GM12878 (cell line): ENCODE results near the gene MTERF1. TPM values are rescaled to one million over a fixed set of nuclear protein-coding genes. Genes with fewer than 3 reads are reported as not detected.

Experiments used
- ATAC-seq: fragments of 200-7000 bp; cut with Tn5 transposase; 3 replicates; pipeline ENCODE4 v1.9.1; 2020; ENCODE audit warnings: mild to moderate bottlenecking, moderate library complexity
- BruUV-seq: library from RNA; stranded (reverse); fragments of 400-500 nt; replicated peaks from 2 replicates; lab custom pipeline; 2021; lab: Mats Ljungman, UMichigan
- CTCF ChIA-PET: fragments of 300-600 bp; sonication (Branson Sonifier 250); formaldehyde crosslinking; extraction: SDS; loops from one replicate; lab custom pipeline; 2021; ENCODE audit warnings: inconsistent platforms; lab: Yijun Ruan, JAX
- POLR2A ChIA-PET: fragments of 350-600 bp; formaldehyde crosslinking; extraction: SDS; loops from one replicate; lab custom pipeline; 2021; ENCODE audit warnings: inconsistent platforms; lab: Charles Lee
- RAD21 ChIA-PET: fragments of 300-600 bp; sonication (Branson Sonifier 250); formaldehyde crosslinking; loops from one replicate; lab custom pipeline; 2023; ENCODE audit warnings: antibody characterized with exemption; ENCODE audit not compliant: unreplicated experiment; lab: Charles Lee
- SMC1A ChIA-PET: fragments of 300-600 bp; sonication (Branson Sonifier 250); formaldehyde crosslinking; loops from one replicate; lab custom pipeline; 2023; ENCODE audit not compliant: unreplicated experiment, uncharacterized antibody; lab: Charles Lee
- DNase-seq: peaks from one replicate; pipeline ENCODE4 v3.0.0-alpha.2; 2011; ENCODE audit warnings: low read depth, low spot score
- FAIRE-seq: peaks from 3 replicates; lab custom pipeline; 2011; peaks lifted over from hg19 to GRCh38; lab: Jason Lieb, UNC
- H2AFZ ChIP-seq: 2 replicates; pipeline ENCODE4 v1.6.0; 2011; ENCODE audit warnings: low read depth, low read length, control low read depth; ENCODE audit not compliant: control insufficient read depth
- H3K27ac ChIP-seq: 2 replicates; pipeline ENCODE4 v1.5.1; 2011; ENCODE audit warnings: control low read depth; ENCODE audit not compliant: control insufficient read depth, insufficient read depth
- H3K27me3 ChIP-seq, 2 experiments: replicated peaks in 1 of 2; 2 replicates each; pipeline versions ENCODE4 v1.6.0 to v1.6.1; 2011; ENCODE audit warnings: low read length in 1 of 2; ENCODE audit not compliant: control insufficient read depth in 2 of 2, insufficient read depth in 2 of 2
- H3K36me3 ChIP-seq, 2 experiments: 2 replicates each; pipeline ENCODE4 v1.5.1; 2011; ENCODE audit warnings: low read length in 1 of 2; ENCODE audit not compliant: control insufficient read depth in 2 of 2, insufficient read depth in 2 of 2
- H3K4me1 ChIP-seq: 2 replicates; pipeline ENCODE4 v1.6.1; 2011; ENCODE audit warnings: mild to moderate bottlenecking, low read length, moderate library complexity, mixed read lengths; ENCODE audit not compliant: control insufficient read depth, insufficient read depth
- H3K4me2 ChIP-seq: 2 replicates; pipeline ENCODE4 v1.6.0; 2011; ENCODE audit warnings: control low read depth; ENCODE audit not compliant: control insufficient read depth, insufficient read depth
- H3K4me3 ChIP-seq: fragments of 200-600 bp; sonication (generic); 2 replicates; pipeline ENCODE4 v1.5.1; 2016
- H3K79me2 ChIP-seq: 2 replicates; pipeline ENCODE4 v1.6.0; 2011; ENCODE audit warnings: low read length; ENCODE audit not compliant: control insufficient read depth, insufficient read depth
- H3K9ac ChIP-seq: 2 replicates; pipeline ENCODE4 v1.8.0; 2011; ENCODE audit warnings: low read length, control low read depth, mixed read lengths; ENCODE audit not compliant: control insufficient read depth, insufficient read depth
- H3K9me3 ChIP-seq: replicated peaks from 3 replicates; pipeline ENCODE4 v1.5.1; 2011; ENCODE audit warnings: mild to moderate bottlenecking, low read length; ENCODE audit not compliant: control insufficient read depth, insufficient read depth
- H4K20me1 ChIP-seq: 2 replicates; pipeline ENCODE4 v1.6.0; 2011; ENCODE audit not compliant: control insufficient read depth, insufficient read depth
- CEBPB ChIP-seq, 2 experiments: fragments of 150-350 bp in 1 of 2; IDR thresholded peaks; 2 replicates each; pipeline ENCODE4 v1.6.1; 2012 to 2014; ENCODE audit warnings: low read depth in 2 of 2, low read length in 2 of 2, borderline replicate concordance in 1 of 2, inconsistent platforms in 1 of 2
- ETV6 ChIP-seq, 2 experiments: fragments of 450-650 bp in 1 of 2; IDR thresholded peaks in 1 of 2; conservative IDR thresholded peaks in 1 of 2; 2 replicates each; pipeline ENCODE4 v1.6.1; 2014; ENCODE audit warnings: antibody characterized with exemption in 1 of 2, borderline replicate concordance in 1 of 2, low read depth in 1 of 2, mild to moderate bottlenecking in 1 of 2, moderate library complexity in 1 of 2
- HDAC6 ChIP-seq: fragments of 200-600 bp; sonication (generic); IDR thresholded peaks from one replicate; pipeline ENCODE4 v1.8.0; 2017; ENCODE audit warnings: antibody characterized with exemption; ENCODE audit not compliant: unreplicated experiment
- IRF5 ChIP-seq: fragments of 450-650 bp; IDR thresholded peaks from 2 replicates; pipeline ENCODE4 v1.6.1; 2017; ENCODE audit warnings: borderline replicate concordance
- KAT2A ChIP-seq: conservative IDR thresholded peaks from 2 replicates; pipeline ENCODE4 v1.6.1; 2011; ENCODE audit warnings: low read depth, low read length; ENCODE audit not compliant: control insufficient read depth
- KDM1A ChIP-seq: fragments of 200-600 bp; sonication (generic); IDR thresholded peaks from 2 replicates; pipeline ENCODE4 v1.6.1; 2016; ENCODE audit warnings: borderline replicate concordance
- MEF2A ChIP-seq: IDR thresholded peaks from 2 replicates; pipeline ENCODE4 v1.6.1; 2011; ENCODE audit warnings: low read depth, mild to moderate bottlenecking, low read length, moderate library complexity; ENCODE audit not compliant: insufficient read depth
- MTA3 ChIP-seq: IDR thresholded peaks from 2 replicates; pipeline ENCODE4 v1.6.1; 2012; ENCODE audit warnings: low read length, inconsistent platforms, borderline replicate concordance
- MXI1 ChIP-seq: fragments of 150-350 bp; IDR thresholded peaks from 2 replicates; pipeline ENCODE4 v1.6.1; 2011; ENCODE audit warnings: low read depth, mild to moderate bottlenecking, inconsistent platforms, low read length, improper control_type of control experiment
- SP1 ChIP-seq: IDR thresholded peaks from one replicate; pipeline ENCODE4 v1.6.1; 2011; ENCODE audit warnings: low read depth, low read length
- ZBTB4 ChIP-seq: fragments of 450-650 bp; formaldehyde crosslinking; IDR thresholded peaks from 2 replicates; pipeline ENCODE4 v1.4.0; 2022; ENCODE audit warnings: mild to moderate bottlenecking, moderate library complexity
- in situ Hi-C: fragments of 300-500 bp; cut with MboI; formaldehyde crosslinking; loops from 9 replicates; pipeline ENCODE4 v1.14.3; 2018; ENCODE audit warnings: mixed read lengths
- intact Hi-C: fragments of 100-400 bp; cut with micrococcal nuclease; formaldehyde crosslinking; loops from one replicate; pipeline ENCODE4 v1.14.2; 2022; ENCODE audit not compliant: unreplicated experiment
- polyA plus RNA-seq, 11 experiments: library from polyadenylated mRNA; depleted of rRNA in 4 of 11; unstranded in 6 of 11; stranded (reverse) in 5 of 11; fragments of >200 nt; fragmentation: Nextera tagmentation in 4 of 11; fragmentation: Illumina TruSeq in 1 of 11; extraction: Ambion mirVana in 4 of 11; extraction: Trizol in 1 of 11; gene quantifications; 1 replicate in 1 of 11; 2 replicates in 10 of 11; pipeline versions ENCODE4 v1.2.1 to v1.2.3, GENCODE V29; 2011 to 2016; ENCODE audit warnings: inconsistent platforms in 2 of 11, missing spikeins in 2 of 11, low read depth in 1 of 11
- total RNA-seq, 4 experiments: library from RNA; depleted of rRNA in 3 of 4; stranded (reverse); fragments of >200 nt in 3 of 4; fragmentation: Illumina TruSeq in 1 of 4; extraction: Trizol in 1 of 4; gene quantifications; 2 replicates each; pipeline versions ENCODE4 v1.2.1 to v1.2.3, GENCODE V29; 2013 to 2021
- TF ChIP-seq, protein P1 (sequence below): IDR thresholded peaks from 2 replicates; pipeline ENCODE4 v1.6.1; 2011; ENCODE audit warnings: borderline replicate concordance, low read depth, mild to moderate bottlenecking, moderate library complexity, low read length; ENCODE audit not compliant: insufficient read depth, poor library complexity, severe bottlenecking

Gene MTERF1
- total and polyA plus RNA-seq, 10 of the 15 experiments (the other 5 are each of a cell fraction or from before 2014, with no cell fraction given), result 14.7 to 38.7 (median 28.0) TPM

GRCh38 chr7:91850455-91850854, 30.0 kb downstream of the MTERF1 start:
- no peak for FAIRE-seq
- no peak for ATAC-seq
- SMC1A ChIA-PET, result no interaction called here
- POLR2A ChIA-PET, result no interaction called here
- no peak for DNase-seq
- H3K9me3 ChIP-seq, result no peaks in the 10 kb centered on the region
- no peaks in the 10 kb centered on the region for H3K27me3 ChIP-seq
- no peak overlapping the region for H3K4me2 ChIP-seq
- no peaks in the 10 kb centered on the region for H3K79me2 ChIP-seq
- H2AFZ ChIP-seq, result no peak overlapping the region
- H3K4me3 ChIP-seq, result no peak overlapping the region
- no peaks in the 10 kb centered on the region for H4K20me1 ChIP-seq
- BruUV-seq, result no TSS peak
- H3K27ac ChIP-seq, result no peak overlapping the region
- CTCF ChIA-PET, result interaction anchor here (0.7 to 4.5 kb wide), 2 partner anchors 21 to 29 kb away, joined by 3 to 49 read pairs; no protein-coding TSS in a partner anchor
- no peaks in the 10 kb centered on the region for H3K36me3 ChIP-seq
- in situ Hi-C loops, result no loop called here
- no peaks in the 10 kb centered on the region for H3K4me1 ChIP-seq
- H3K9ac ChIP-seq, result no peak overlapping the region
- intact Hi-C loops, result no loop called here
- no peak for TF ChIP-seq KAT2A
- TF ChIP-seq MEF2A, result no peak
- TF ChIP-seq ETV6 (conservative IDR thresholded peaks at IDR 0.05 in 1 of 2, IDR thresholded peaks at IDR 0.05 in 1 of 2; ENCODE audit: borderline replicate concordance in 1 of 2, low read depth in 1 of 2), result no peak
- no peak for TF ChIP-seq IRF5
- TF ChIP-seq MXI1, result no peak
- TF ChIP-seq KDM1A, result no peak
- TF ChIP-seq SP1, result no peak
- no peak for TF ChIP-seq CEBPB (IDR thresholded peaks at IDR 0.05; ENCODE audit: borderline replicate concordance in 1 of 2, low read depth in 2 of 2, low read length in 2 of 2)
- no peak for TF ChIP-seq HDAC6
- no peak for TF ChIP-seq ZBTB4 (CRISPR knock-in tag)
- TF ChIP-seq, protein P1, sequence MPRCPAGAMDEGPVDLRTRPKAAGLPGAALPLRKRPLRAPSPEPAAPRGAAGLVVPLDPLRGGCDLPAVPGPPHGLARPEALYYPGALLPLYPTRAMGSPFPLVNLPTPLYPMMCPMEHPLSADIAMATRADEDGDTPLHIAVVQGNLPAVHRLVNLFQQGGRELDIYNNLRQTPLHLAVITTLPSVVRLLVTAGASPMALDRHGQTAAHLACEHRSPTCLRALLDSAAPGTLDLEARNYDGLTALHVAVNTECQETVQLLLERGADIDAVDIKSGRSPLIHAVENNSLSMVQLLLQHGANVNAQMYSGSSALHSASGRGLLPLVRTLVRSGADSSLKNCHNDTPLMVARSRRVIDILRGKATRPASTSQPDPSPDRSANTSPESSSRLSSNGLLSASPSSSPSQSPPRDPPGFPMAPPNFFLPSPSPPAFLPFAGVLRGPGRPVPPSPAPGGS, result no peak
- TF ChIP-seq MTA3, result no peak
- TF ChIP-seq, all 136 proteins: peak for 0
- RAD21 ChIA-PET, result interaction anchor here (0.9 kb wide), 1 partner anchor 537 kb away, joined by 3 read pairs; no protein-coding TSS in a partner anchor
